Heart right ventricle (tissue), 16 donors: ENCODE results near the gene GUCY2C. TPM values are rescaled to one million over a fixed set of nuclear protein-coding genes. Genes with fewer than 3 reads are reported as not detected.
A peak's percentile ranks its signal among the peaks of the same experiment; 100 is the strongest.

Experiments
- ATAC-seq, 8 donors: fragments of 200-7000 bp; cut with Tn5 transposase; one replicate each; pipeline ENCODE4 v1.9.1; 2020; ENCODE audit warnings: mild to moderate bottlenecking in 8 of 8, moderate library complexity in 8 of 8, moderate number of reproducible peaks in 1 of 8
- DNase-seq, 2 donors: peaks; one replicate each; pipeline ENCODE4 v3.0.0-alpha.2; 2020
- H3K27ac ChIP-seq, 10 donors: fragments of 200-600 bp; sonication (generic) in 2 of 10; one replicate each; pipeline versions ENCODE4 v1.5.0 to v1.8.0; 2020 to 2022; ENCODE audit warnings: mild to moderate bottlenecking in 3 of 10
- H3K27me3 ChIP-seq, 7 donors: fragments of 200-600 bp; one replicate each; pipeline ENCODE4 v1.8.0; 2021 to 2022; ENCODE audit warnings: mild to moderate bottlenecking in 2 of 7
- H3K36me3 ChIP-seq, 9 donors: fragments of 200-600 bp; sonication (generic) in 1 of 9; one replicate each; pipeline versions ENCODE4 v1.5.0 to v1.8.0; 2020 to 2022; ENCODE audit warnings: mild to moderate bottlenecking in 2 of 9
- H3K4me1 ChIP-seq, 9 donors: fragments of 200-600 bp; sonication (generic) in 1 of 9; one replicate each; pipeline versions ENCODE4 v1.5.0 to v1.8.0; 2020 to 2022; ENCODE audit warnings: mild to moderate bottlenecking in 4 of 9
- H3K4me3 ChIP-seq, 10 donors: fragments of 200-600 bp; sonication (generic) in 2 of 10; one replicate each; pipeline versions ENCODE4 v1.5.0 to v1.8.0; 2020 to 2022; ENCODE audit warnings: mild to moderate bottlenecking in 7 of 10, moderate library complexity in 2 of 10
- H3K9me3 ChIP-seq, 11 donors: fragments of 200-600 bp in 10 of 11; sonication (generic) in 2 of 11; one replicate each; pipeline versions ENCODE4 v1.5.0 to v1.8.0; 2013 to 2022; ENCODE audit warnings: mild to moderate bottlenecking in 2 of 11, control low read depth in 1 of 11, moderate library complexity in 1 of 11
- CTCF ChIP-seq, 9 donors: fragments of 200-600 bp; sonication (generic) in 2 of 9; IDR thresholded peaks; one replicate each; pipeline versions ENCODE4 v1.5.0 to v1.8.0; 2021 to 2022; ENCODE audit warnings: antibody characterized with exemption in 9 of 9, mild to moderate bottlenecking in 5 of 9, moderate library complexity in 1 of 9
- WGBS, 2 donors: extraction: QIAGEN DNeasy Blood & Tissue Kit; methylation state at CpG; one replicate each; pipeline ENCODE4 v1.1.7; 2013; ENCODE audit warnings: inconsistent platforms in 1 of 2; 5-methylcytosine and 5-hydroxymethylcytosine counted together
- intact Hi-C, 10 donors: fragments of 100-400 bp; cut with DNase I; formaldehyde crosslinking; loops; one replicate each; pipeline versions ENCODE4 v1.11.1 to v1.14.2; 2022
- polyA plus RNA-seq, 2 donors: library from polyadenylated mRNA; stranded (reverse); fragments of 200-250 nt; gene quantifications; one replicate each; pipeline ENCODE4 v1.2.3, GENCODE V29; 2013
- total RNA-seq, 10 donors: library from RNA; stranded (reverse); fragmentation: NEBNext Ultra II Directional in 3 of 10; extraction: Animal tissue kit (Norgen Biotek cat#: 25700) in 3 of 10; gene quantifications; one replicate each; pipeline versions ENCODE4 v1.2.1 to v1.2.4, GENCODE V29; 2021 to 2023
- donor health status: Arrhythmogenic right ventricular cardiomyopathy.
- donor health status: ischemic (EF 13 %, LVEDD 7.1; RV severe dilation, severe dysfunction).
- donor health status: healthy with polysubstance abuse.
- donor health status: DM: no; HTN: yes; CAD: no.
- donor health status: DM: no; HTN: no; CAD: no.
- donor health status: ischemic (EF 25% LVEDD 6.9; RV normal size, moderate dysfunction).
- donor health status: ischemic (EF 25% LVEDD 5.7; RV mildly dilated, moderate dysfunction).
- donor health status: healthy.
- donor health status: DM: yes; HTN: yes; CAD: no.
- donor health status: Ischemic cardiomyopathy.
- donor health status: ischemic (EF 35%, LVEDD 5.7; RV mildly dilated, moderate dysfunction).
- donor health status: nonischemic (EF 11% LVEDD 7.7; RV severe dilation, severe dysfunction).
- donor health status: DM: yes; HTN: yes; CAD: no.
- donor health status: PGD.
- donor health status: ischemic (EF 29% LVEDD 5.4; RV normal size, mild dysfunction).
- donor health status: nonischemic (EF 23%, LVEDD 6.1; RV moderate dilation, normal function).

Gene GUCY2C
- total and polyA plus RNA-seq, 12 donors: 0.01 to 0.15 (median 0.06) TPM; not detected in 9

- intact Hi-C loops: loop anchor here in 2 of 10 donors (1.0 to 10.0 kb wide), 3 partner anchors 13 to 203 kb away; partner anchors contain the start of gene ATF7IP (in 1 of the 2)
- peak; percentile 74 to 81 for DNase-seq
- Histone ChIP-seq H3K4me3 (peak within 1 kb of the TSS; percentile 45 to 83 (median 62)), H3K36me3 (no peaks in the 10 kb centered on the region), H3K9me3 (no peaks in the 10 kb centered on the region), H3K4me1 (peaks cover 0 to 29% (median 8%) of the 10 kb centered on the region in 9 donors), H3K27me3 (no peaks in the 10 kb centered on the region), H3K27ac (peak within 1 kb of the TSS; percentile 28 to 98 (median 94))
- ATAC-seq: peak; percentile 88 to 96 (median 91)
- WGBS, 2 donors: 2% methylated on average over 76 of the region's 76 CpGs
- TF ChIP-seq CTCF (IDR thresholded peaks at IDR 0.05): no peak
These were observed 128.8 kb downstream of the GUCY2C start, which contains the start of gene PLBD1 for GRCh38 chr12:14567351-14568162. Gene PLBD1, minus strand, starts transcription at chr12:14567883. Its CDS starts 187 bp downstream, at chr12:14567696.

GRCh38 chr12:14564336-14564959, 132.0 kb downstream of the GUCY2C start:
- Histone ChIP-seq H3K4me1 (peaks cover 3 to 53% (median 17%) of the 10 kb centered on the region in 9 donors), H3K36me3 (no peaks in the 10 kb centered on the region), H3K27ac (peak overlapping the region in 1 of 10 donors; percentile 10), H3K9me3 (no peaks in the 10 kb centered on the region), H3K27me3 (no peaks in the 10 kb centered on the region), H3K4me3 (no peak overlapping the region)
- 80 to 85% methylated on average over 2 of the region's 2 CpGs for WGBS, 2 donors
- no peak for DNase-seq
- intact Hi-C loops: loop anchor here in 1 of 10 donors (10.0 kb wide), 1 partner anchor 200 kb away; the partner anchor contains the start of gene ATF7IP
- no peak for ATAC-seq
- no peak for TF ChIP-seq CTCF (IDR thresholded peaks at IDR 0.05)

- Histone ChIP-seq H3K4me3 (no peak overlapping the region), H3K36me3 (no peaks in the 10 kb centered on the region), H3K27ac (no peak overlapping the region), H3K27me3 (no peaks in the 10 kb centered on the region), H3K9me3 (no peaks in the 10 kb centered on the region), H3K4me1 (peaks cover 3 to 60% (median 16%) of the 10 kb centered on the region in 9 donors)
- ATAC-seq (no peak), DNase-seq (no peak)
- no peak for TF ChIP-seq CTCF (IDR thresholded peaks at IDR 0.05)
- intact Hi-C loops: loop anchor here in 1 of 10 donors (10.0 kb wide), 1 partner anchor 198 kb away; the partner anchor contains the start of gene ATF7IP
- 79 to 90% methylated on average over 4 of the region's 4 CpGs for WGBS, 2 donors
These were observed 133.4 kb downstream of the GUCY2C start for GRCh38 chr12:14563046-14563445.

Other genes starting within 250 kb of the GUCY2C start
- gene PLBD1, start 128.7 kb downstream of the GUCY2C start, total RNA-seq: 10 to 100 TPM; 19.4 to 45.1 (median 30.1) TPM
- gene PLBD1, start 128.7 kb downstream of the GUCY2C start, polyA plus RNA-seq: 10 to 100 TPM in 1 of 2 donors, 1 to 10 TPM in 1; 6.4 to 10.9 TPM
- 10 to 100 TPM; 47.6 to 62.3 (median 56.0) TPM for gene WBP11, start 106.9 kb upstream of the GUCY2C start, total RNA-seq
- 10 to 100 TPM; 11.9 to 27.6 TPM for gene WBP11, start 106.9 kb upstream of the GUCY2C start, polyA plus RNA-seq
- 1 to 10 TPM; 1.2 to 5.8 (median 3.7) TPM for gene C12orf60, start 107.1 kb upstream of the GUCY2C start, total RNA-seq
- 1 to 10 TPM; 3.4 to 5.5 TPM for gene C12orf60, start 107.1 kb upstream of the GUCY2C start, polyA plus RNA-seq
- gene SMCO3, start 117.6 kb upstream of the GUCY2C start, total RNA-seq: under 1 TPM in 5 of 10 donors, not detected in 5; 0.10 to 0.24 (median 0.12) TPM
- 1 to 10 TPM in 1 of 2 donors, under 1 TPM in 1; 0.14 to 1.3 TPM for gene SMCO3, start 117.6 kb upstream of the GUCY2C start, polyA plus RNA-seq
- gene ART4, start 146.9 kb upstream of the GUCY2C start, total RNA-seq: 1 to 10 TPM in 9 of 10 donors, under 1 TPM in 1; 0.72 to 3.9 (median 2.8) TPM
- 1 to 10 TPM; 1.3 to 2.7 TPM for gene ART4, start 146.9 kb upstream of the GUCY2C start, polyA plus RNA-seq
- 100 to 1,000 TPM; 151 to 456 (median 254) TPM for gene MGP, start 189.3 kb upstream of the GUCY2C start, total RNA-seq
- gene MGP, start 189.3 kb upstream of the GUCY2C start, polyA plus RNA-seq: 100 to 1,000 TPM; 252 to 528 TPM
- under 1 TPM in 8 of 10 donors, not detected in 2; 0.14 to 0.79 (median 0.28) TPM for gene ERP27, start 241.9 kb upstream of the GUCY2C start, total RNA-seq
- gene ERP27, start 241.9 kb upstream of the GUCY2C start, polyA plus RNA-seq: under 1 TPM; 0.20 to 0.44 TPM